Thoracic aorta (tissue), 2 donors: ENCODE measurements around the gene FOSL2. TPM values are rescaled to one million over a fixed set of nuclear protein-coding genes. Genes with fewer than 3 reads are reported as not detected.
A peak's percentile ranks its signal among the peaks of the same experiment; 100 is the strongest.

Source experiments
- ATAC-seq: fragments of 150-250 bp; one replicate; pipeline ENCODE4 v1.8.0; 2017; ENCODE audit warnings: low read depth; ENCODE audit not compliant: insufficient number of reproducible peaks, low FRiP score
- DNase-seq: peaks from one replicate; pipeline ENCODE4 v3.0.0-alpha.2; 2020; ENCODE audit warnings: low spot score
- H3K27ac ChIP-seq, 2 donors: fragments of 200-600 bp; sonication (generic); 1 replicate in 1 of 2; 2 replicates in 1 of 2; pipeline ENCODE4 v1.5.1; 2016; ENCODE audit warnings: mild to moderate bottlenecking in 2 of 2, moderate library complexity in 2 of 2
- H3K27me3 ChIP-seq: fragments of 200-600 bp; sonication (generic); replicated peaks from 2 replicates; pipeline ENCODE4 v1.6.0; 2016; ENCODE audit warnings: mild to moderate bottlenecking; ENCODE audit not compliant: insufficient read depth
- H3K36me3 ChIP-seq: fragments of 200-600 bp; sonication (generic); one replicate; pipeline ENCODE4 v1.5.1; 2016
- H3K4me1 ChIP-seq, 2 donors: fragments of 200-600 bp; sonication (generic); 1 replicate in 1 of 2; 2 replicates in 1 of 2; pipeline versions ENCODE4 v1.5.1 to v1.6.0; 2016; ENCODE audit warnings: low read depth in 2 of 2, mild to moderate bottlenecking in 1 of 2; ENCODE audit not compliant: control insufficient read depth in 1 of 2
- H3K4me3 ChIP-seq: fragments of 200-600 bp; sonication (generic); 2 replicates; pipeline ENCODE4 v1.5.1; 2016; ENCODE audit warnings: mild to moderate bottlenecking
- H3K9me3 ChIP-seq: fragments of 200-600 bp; sonication (generic); 2 replicates; pipeline ENCODE4 v1.5.1; 2016
- CTCF ChIP-seq: fragments of 200-600 bp; sonication (generic); IDR thresholded peaks from one replicate; pipeline ENCODE4 v1.5.1; 2019; ENCODE audit warnings: antibody characterized with exemption
- total RNA-seq, 2 donors: library from RNA; depleted of rRNA; stranded (reverse); fragments of >200 nt; gene quantifications; one replicate each; pipeline versions ENCODE4 v1.1.0 to v1.2.3, GENCODE V29; 2016

FOSL2 gene
- total RNA-seq, 2 donors from 2014 or later = 188 to 311 TPM

GRCh38 chr2:28413152-28413898, 20.7 kb downstream of the FOSL2 start:
- TF ChIP-seq CTCF = no peak
- peaks cover 24 to 59% of the 10 kb centered on the region in 2 donors for H3K4me1 ChIP-seq
- DNase-seq = no peak
- ATAC-seq = no peak
- no peaks in the 10 kb centered on the region for H3K9me3 ChIP-seq
- peak overlapping the region in 1 of 2 donors; percentile 35 for H3K27ac ChIP-seq
- no peaks in the 10 kb centered on the region for H3K27me3 ChIP-seq
- peaks cover 83% of the 10 kb centered on the region for H3K36me3 ChIP-seq
- H3K4me3 ChIP-seq = no peak overlapping the region

- Histone ChIP-seq H3K27me3 (no peaks in the 10 kb centered on the region), H3K4me3 (no peak overlapping the region), H3K4me1 (peaks cover 24 to 57% of the 10 kb centered on the region in 2 donors), H3K27ac (peak overlapping the region in 1 of 2 donors; percentile 35), H3K9me3 (no peaks in the 10 kb centered on the region), H3K36me3 (peaks cover 79% of the 10 kb centered on the region)
- ATAC-seq = no peak
- no peak for TF ChIP-seq CTCF
- DNase-seq = no peak
These were observed 21.2 kb downstream of the FOSL2 start for GRCh38 chr2:28413899-28414295.

GRCh38 chr2:28414583-28414982, 21.9 kb downstream of the FOSL2 start:
- TF ChIP-seq CTCF = no peak
- no peak for ATAC-seq

GRCh38 chr2:28415010-28415409, 22.4 kb downstream of the FOSL2 start:
- no peaks in the 10 kb centered on the region for H3K27me3 ChIP-seq
- DNase-seq (no peak), ATAC-seq (no peak)
- peaks cover 73% of the 10 kb centered on the region for H3K36me3 ChIP-seq
- H3K27ac ChIP-seq = peak overlapping the region; percentile 32 to 47
- no peak for TF ChIP-seq CTCF
- H3K4me1 ChIP-seq = peaks cover 24 to 64% of the 10 kb centered on the region in 2 donors
- no peak overlapping the region for H3K4me3 ChIP-seq
- no peaks in the 10 kb centered on the region for H3K9me3 ChIP-seq

More at GRCh38 chr2:28414583-28414982, 21.9 kb downstream of the FOSL2 start:
- Histone ChIP-seq H3K4me1 (peaks cover 24 to 64% of the 10 kb centered on the region in 2 donors), H3K27me3 (no peaks in the 10 kb centered on the region), H3K9me3 (no peaks in the 10 kb centered on the region), H3K4me3 (no peak overlapping the region), H3K27ac (peak overlapping the region; percentile 32 to 47), H3K36me3 (peaks cover 75% of the 10 kb centered on the region)
- no peak for DNase-seq

- no peak overlapping the region for H3K27ac ChIP-seq
- H3K9me3 ChIP-seq = no peaks in the 10 kb centered on the region
- H3K27me3 ChIP-seq = no peaks in the 10 kb centered on the region
- TF ChIP-seq CTCF = no peak
- ATAC-seq = no peak
- H3K36me3 ChIP-seq = peaks cover 71% of the 10 kb centered on the region
- no peak overlapping the region for H3K4me3 ChIP-seq
- H3K4me1 ChIP-seq = peaks cover 24 to 67% of the 10 kb centered on the region in 2 donors
- DNase-seq = no peak
These were observed 23.1 kb downstream of the FOSL2 start for GRCh38 chr2:28415715-28416114.
